HT-29 (cell line): Measurements from ENCODE around the gene MOK. TPM values are rescaled to one million over a fixed set of nuclear protein-coding genes. Genes with fewer than 3 reads are reported as not detected.
"Not testable (repeated sequence)": the region's sequence is repeated elsewhere in the genome, so short reads cannot be mapped to it uniquely, and the experiment has no call there.

Experiments used
- DNase-seq: peaks from one replicate; pipeline ENCODE4 v3.0.0-alpha.2; 2015; ENCODE audit warnings: low spot score
- total RNA-seq: library from RNA; depleted of rRNA; stranded (reverse); fragments of >200 nt; shearing (Covaris generic); gene quantifications from 2 replicates; pipeline ENCODE4 v1.2.3, GENCODE V29; 2014

MOK gene
- total RNA-seq, 1 experiment from 2014 or later = 7.2 TPM

GRCh38 chr14:102249041-102249440 is 55.9 kb downstream of the MOK start:
- no peak for DNase-seq

- no peak for DNase-seq
Observed at GRCh38 chr14:102248121-102248520, 56.8 kb downstream of the MOK start.

GRCh38 chr14:102246071-102246470 is 58.9 kb downstream of the MOK start:
- no peak for DNase-seq

DNA sequence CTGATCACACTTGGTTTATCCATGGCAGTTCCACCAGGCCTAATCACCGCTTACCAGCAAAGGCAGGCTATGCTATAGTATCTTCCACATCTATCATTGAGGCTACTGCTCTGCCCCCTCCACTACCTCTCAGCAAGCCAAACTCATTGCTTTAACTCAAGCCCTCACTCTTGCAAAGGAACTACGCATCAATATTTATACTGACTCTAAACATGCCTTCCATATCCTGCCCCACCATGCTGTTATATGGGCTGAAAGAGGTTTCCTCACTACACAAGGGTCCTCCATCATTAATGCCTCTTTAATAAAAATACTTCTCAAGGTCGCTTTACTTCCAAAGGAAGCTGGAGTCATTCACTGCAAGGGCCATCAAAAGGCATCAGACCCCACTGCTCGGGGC is 61.2 kb downstream of the MOK start:
- DNase-seq = not testable (repeated sequence)

- no peak for DNase-seq
Observed at GRCh38 chr14:102241147-102241546, 63.8 kb downstream of the MOK start.

DNA sequence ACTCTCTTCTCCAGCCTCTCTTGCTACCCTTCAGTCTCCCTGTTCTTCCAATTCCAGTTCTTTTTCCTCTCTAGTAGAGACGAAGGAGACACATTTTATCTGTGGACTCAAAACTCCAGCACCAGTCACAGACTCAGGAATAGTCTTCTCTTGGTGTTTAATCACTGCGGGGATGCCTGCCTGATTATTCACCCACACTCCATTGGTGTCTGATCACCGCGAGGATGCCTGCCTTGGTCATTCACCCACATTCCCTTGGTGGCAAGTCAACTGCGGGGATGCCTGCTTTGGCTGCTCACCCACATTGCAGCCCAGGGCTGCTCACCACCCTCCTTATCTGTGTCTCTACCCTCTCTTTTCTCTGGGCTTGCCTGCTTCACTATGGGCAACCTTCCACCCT is 64.5 kb downstream of the MOK start:
- not testable (repeated sequence) for DNase-seq

DNA sequence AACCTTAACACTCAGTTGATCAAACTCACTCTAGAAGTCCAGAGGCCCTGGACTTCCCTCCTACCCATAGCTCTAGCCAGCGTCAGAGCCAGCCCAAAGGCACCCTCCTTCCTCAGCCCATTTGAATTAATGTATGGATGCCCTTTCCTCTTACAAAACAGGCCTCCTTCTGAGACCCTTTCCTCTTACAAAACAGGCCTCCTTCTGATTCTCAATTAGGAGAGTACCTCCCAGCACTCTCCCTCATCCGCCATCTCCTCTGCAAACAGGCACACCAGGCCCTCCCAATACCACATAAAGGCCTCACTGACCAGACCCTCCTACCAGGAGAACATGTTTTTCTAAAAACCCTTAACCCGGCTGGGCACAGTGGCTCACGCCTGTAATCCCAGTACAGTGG is 65.7 kb downstream of the MOK start:
- no peak for DNase-seq

DNA sequence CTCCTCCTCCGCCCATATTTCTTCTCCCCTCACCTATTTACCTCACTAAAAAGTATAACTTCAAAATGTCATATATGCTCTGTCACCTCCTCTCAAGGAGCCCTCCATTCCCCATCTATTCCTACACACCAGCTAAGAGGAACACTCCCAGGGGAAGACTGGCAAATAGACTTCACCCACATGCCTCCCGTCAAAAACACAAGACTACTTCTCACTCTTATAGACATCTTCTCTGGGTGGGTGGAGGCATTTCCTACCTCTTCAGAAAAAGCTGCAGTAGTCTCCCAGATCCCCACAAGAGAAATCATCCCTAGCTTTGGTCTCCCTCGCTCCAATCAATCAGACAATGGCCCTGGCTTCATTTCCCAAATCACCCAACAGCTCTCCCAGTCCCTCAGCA is 66.2 kb downstream of the MOK start:
- DNase-seq = no peak

GRCh38 chr14:102238131-102238530 is 66.8 kb downstream of the MOK start:
- DNase-seq = no peak

- DNase-seq = no peak
Observed at GRCh38 chr14:102236026-102236425, 68.9 kb downstream of the MOK start.

DNA sequence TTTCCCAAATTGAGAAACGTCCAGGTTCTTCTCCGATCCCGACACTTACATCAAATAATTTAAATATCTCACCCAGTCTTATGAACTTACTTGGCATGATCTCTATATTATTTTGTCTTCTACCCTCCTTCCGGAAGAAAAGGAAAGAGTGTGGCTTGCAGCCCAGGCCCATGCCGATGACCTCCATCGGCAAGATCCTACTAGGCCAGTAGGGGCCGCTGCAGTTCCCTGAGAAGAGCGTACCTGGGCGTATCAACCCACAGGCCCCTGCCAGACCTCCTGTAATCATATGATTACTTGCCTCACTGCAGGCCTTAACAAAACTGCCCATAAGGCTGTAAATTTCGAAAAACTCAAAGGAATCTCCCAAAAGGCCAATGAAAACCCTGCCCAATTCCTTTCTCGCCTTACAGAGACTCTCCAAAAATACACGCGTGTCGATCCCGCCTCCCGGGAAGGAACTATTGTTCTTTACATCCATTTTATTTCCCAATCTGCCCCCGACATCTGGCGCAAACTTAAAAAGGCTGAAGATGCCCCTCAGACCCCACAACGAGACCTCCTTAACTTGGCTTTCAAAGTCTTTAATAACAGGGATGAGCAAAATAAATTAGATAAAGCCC is 69.6 kb downstream of the MOK start:
- peak; percentile 79 for DNase-seq

DNA sequence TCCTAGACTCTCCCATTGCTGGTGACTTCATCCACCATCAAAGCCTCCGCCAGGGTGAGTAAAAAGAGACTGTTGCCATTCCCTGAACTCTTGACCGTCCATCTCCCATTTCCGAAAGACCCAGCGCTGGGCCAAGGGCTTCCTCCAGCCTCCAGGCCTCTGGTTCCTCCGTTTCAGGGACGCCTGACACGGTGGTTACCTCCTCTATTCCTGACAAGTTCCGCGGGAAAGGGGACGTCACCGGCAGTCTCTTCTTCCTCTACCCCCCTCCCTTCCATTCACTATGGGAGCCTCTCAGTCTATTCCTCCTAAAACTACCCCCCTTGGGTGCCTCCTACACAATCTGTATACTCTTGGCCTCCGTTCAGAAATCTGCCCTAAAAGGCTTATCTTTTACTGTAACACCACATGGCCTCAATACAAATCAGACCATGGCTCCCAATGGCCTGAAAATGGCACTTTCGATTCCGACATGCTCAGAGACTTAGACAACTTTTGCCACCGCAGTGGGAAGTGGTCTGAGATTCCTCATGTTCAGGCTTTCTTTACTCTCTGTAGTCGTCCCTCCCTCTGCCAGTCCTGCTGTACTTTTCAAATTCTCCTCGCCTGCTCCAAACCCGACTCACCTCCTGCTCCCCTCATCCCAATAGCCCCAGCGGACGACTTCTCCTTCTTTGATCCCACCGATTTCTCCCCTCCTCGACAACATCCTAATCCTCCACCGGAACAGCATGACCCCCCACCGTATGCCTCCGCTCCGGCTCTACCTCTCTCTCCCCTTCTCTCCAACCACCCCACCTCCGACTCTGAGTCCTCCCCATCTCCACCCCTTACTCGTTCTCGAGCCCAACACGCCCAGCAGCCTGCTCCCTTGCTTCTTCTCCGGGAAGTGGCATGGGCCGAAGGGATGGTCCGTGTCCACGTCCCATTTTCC is 70.4 kb downstream of the MOK start:
- DNase-seq = no peak

GRCh38 chr14:102233081-102233480 is 71.9 kb downstream of the MOK start:
- DNase-seq = no peak

GRCh38 chr14:102232348-102232625 is 72.7 kb downstream of the MOK start:
- DNase-seq = no peak

DNA sequence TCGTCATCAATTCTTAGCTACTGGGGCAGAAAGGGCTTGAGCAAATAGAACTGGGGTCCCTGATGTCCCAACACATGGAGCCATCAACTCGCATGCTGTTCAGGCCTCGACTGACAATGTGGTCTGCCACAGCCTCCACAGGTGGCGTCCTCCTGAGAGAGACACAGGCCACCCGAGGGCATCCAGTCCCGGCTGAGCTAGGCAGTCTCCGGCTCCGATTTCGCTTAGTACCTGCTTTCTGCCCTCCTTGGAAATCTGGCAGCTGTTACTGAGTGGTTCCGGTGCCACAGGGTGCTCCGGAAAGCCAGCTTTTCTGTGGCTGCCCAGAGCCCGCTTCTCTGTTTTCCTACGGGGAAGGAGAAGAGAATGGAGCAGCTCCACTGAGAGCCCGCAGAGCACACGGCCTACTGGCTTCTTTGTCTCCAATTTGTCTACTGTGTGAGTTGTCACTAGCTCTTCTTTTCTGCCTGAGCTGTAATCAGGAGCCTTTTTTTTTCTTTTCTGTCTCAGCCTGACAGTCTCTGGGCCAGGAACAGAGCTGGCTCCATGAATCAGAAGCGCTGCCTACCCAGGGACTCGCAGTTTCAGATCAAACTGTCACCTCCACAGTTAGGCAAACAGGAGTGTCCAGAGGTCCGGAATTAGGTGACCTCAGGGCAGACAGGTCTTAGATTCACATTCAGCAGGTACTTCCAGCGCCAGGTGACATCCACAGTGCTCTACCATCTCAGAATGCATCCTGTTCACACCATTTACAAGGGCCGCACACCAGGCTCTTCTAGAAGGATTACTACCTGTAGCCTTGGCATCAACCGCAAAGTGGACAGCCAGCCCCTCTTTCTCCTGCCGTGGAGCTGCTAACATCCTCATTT is 73.3 kb downstream of the MOK start:
- DNase-seq = no peak

- no peak for DNase-seq
Observed at GRCh38 chr14:102230481-102231210, 74.3 kb downstream of the MOK start.

- DNase-seq = no peak
Observed at GRCh38 chr14:102229739-102230092, 75.2 kb downstream of the MOK start.

DNA sequence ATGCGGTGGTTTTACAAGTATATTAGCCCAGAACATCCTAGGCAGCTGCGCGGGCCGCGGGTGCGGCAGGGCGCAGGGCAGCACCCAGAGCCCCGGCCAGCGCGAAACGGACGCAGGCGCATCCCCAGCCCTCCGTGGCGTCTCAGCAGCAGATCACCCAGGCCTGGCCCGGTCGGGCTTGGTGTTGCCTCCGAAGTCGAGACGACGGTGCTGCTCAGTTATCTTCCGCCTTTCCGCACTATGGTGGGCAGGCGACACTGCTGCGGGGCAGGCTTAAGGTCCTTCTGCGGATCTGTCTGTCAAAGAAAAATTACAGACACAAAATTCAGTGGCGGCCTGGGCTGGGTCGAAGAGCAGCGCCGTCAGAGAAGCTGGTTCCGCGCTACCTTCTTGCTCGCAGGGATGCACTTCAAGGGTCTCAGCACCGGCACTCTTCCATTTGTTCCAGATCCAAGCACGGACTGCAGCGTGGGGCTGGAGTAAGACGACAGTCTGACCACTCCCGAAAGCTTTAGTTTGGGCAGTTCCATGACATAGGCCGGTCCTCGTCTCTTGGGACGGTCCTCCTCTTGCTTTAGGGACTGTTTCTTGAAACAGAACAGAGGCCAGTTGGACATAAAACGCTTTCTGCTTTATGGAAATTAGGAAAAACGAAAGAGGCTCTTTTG is 75.8 kb downstream of the MOK start:
- no peak for DNase-seq

DNA sequence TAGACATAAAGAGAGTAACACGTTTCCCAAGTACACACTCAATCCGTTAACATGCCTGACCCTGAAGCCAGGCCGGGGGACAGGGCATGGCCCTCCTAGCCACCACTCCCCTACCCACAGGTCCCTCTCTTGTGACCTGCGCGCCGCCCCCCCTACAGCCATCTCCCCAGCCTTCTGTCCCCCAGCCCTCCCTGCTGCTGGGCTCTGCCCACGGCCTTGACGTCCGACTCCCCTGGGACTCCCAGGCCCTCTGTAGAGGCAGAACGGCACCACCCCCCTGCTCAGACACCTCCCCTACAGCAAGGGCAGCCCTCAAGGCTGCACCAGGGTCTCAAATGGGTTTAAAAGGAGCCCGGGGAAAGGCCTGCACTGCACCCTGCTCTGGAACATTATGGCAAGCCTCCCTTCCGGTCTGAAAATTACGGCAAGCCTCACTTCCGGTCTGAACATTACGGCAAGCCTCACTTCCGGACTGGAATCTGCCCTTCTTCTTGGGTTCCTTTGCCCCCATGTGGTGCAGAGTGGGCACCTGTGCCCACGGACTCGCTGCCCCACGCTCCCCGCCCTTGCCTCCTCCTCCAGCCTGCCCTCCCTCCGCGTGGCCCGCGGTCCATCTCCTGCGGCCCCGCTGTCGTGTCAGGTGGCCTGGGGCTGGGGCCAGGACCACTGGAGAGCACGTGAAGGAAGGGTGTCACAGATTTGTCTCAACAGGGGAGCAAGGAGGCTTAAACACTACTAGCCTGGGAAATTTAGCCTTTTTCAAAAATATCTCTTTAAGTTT is 77.6 kb downstream of the MOK start:
- DNase-seq = no peak

- DNase-seq = no peak
Observed at GRCh38 chr14:102226356-102227125, 78.4 kb downstream of the MOK start.
